GF-D8 (cell line): ENCODE measurements around the gene HEYL.
"Not testable (repeated sequence)": the region's sequence is repeated elsewhere in the genome, so short reads cannot be mapped to it uniquely, and the experiment has no call there.

ENCODE experiments used
- DNase-seq: peaks from one replicate; lab custom pipeline; 2025; lab: John Stamatoyannopoulos, UW

The HEYL gene

DNA sequence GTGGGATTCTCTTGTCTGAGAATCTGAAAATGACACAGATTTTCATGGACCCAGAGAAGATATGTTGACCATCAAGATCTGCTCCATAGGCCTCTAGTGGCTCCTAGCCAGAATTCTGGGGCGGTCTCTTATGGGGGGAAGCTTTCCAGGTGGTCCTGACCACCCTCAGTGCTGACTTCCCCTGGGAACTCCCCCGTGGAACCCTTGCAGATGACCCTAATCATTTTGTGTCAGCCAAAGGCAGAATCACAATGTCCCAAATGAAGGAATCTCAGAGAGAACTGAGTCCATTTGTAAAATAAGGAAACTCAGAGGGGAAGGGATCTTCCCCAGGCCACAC lies 3.6 kb downstream of the HEYL start:
- DNase-seq = no peak

DNA sequence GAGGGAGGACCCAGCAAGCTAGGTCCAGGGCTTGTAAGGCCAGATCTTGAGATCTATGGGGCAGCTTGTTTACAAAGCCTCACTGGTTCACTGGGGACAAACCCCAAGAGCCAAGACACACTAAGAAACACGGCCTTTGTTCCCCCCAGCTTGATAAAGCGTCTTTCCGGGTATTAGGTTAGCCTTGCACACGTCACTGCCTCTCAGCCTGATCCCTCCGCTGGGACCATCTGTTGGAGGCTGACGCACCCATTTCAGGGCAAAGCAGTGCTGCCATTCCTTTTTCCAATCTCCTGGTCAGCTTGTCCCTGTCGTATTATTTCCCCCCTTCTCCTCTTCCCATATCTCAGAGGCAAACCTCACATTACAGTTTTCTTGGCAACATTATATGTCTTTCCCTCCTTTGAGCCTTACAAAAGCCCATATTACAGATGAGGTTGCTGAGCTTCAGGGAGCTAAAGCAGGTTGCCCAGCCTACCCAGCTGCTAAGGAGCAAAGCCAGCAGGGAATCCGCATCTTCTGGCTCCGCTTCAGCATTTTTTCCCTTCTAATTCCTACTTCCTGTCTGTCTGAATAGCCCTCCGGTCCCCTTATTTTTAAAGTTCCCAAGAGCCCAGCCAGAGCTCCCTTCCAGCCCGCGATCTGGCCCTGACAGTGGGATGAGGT lies 4.1 kb downstream of the HEYL start:
- DNase-seq = no peak

DNA sequence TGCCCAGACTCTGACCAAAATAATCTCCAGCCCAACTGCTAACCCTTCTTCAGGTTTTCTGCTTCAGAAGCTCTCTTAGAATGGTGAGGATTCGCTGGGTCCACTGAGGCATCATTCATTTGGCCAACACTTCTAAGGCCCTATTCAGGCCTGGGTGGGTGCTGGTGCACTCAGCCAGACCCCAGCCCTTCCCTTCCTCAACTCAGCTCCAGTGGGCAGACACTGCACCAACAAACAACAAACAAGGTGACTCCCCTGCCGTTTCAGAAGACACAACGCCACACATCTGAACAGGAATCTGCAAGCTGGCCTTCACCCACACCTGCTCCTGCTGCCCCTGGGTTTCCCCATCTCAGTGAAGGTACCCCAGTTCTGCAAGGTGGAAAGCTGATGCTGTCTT lies 6.0 kb downstream of the HEYL start:
- no peak for DNase-seq

DNA sequence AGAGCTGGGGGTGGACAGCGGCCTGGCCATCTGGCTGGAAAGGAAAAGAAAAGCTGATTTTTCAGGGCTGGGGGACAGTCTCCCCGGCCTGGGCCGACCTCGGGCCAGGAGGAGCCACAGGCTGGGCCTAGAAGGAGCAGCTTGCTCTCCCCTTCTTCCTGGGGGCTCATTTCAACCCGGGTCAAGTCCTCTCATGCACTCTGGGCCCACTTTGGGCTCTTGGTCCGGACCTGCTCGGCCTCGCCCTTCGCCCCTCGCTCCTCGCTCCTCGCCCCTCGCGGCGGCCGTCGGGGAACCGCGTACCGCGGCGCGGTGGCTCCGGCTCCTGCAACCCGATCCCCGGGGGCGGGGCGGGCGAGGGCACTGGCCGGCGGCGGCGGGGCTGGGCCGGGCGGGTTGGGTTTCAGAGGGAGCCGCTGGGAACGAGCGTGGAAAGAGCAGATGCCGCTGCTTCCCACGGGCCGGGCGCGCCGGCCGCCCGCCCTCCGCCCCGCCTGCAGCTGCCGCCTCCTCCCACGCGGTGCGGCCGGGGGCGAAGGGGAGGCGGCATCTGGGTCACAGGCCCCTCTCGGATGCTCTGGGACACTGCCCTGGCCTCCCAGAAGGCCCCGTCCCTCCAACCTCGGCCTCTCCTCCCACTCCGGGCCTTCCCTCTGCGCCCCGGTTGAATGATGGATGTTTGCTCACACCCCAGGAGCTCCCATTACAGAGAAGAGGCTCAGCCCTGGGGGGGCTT lies 6.6 kb downstream of the HEYL start:
- no peak for DNase-seq

DNA sequence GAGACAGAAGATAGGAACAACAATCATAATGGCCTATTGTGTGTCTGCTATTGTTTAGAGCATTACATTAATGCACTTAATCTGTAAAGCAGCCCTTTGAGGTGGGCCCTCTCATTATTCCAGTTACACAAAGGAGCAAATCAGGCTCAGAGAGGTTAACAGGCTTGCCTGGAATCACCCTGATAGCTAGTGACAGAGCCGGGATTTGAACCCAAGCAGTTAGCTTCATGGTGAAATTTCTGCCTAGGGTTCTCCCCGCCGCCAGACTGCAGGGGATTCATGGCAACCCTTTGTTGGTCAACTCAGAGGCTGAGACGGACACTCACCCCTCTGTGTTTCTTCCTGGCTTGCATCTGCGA lies 7.1 kb downstream of the HEYL start:
- DNase-seq = no peak

DNA sequence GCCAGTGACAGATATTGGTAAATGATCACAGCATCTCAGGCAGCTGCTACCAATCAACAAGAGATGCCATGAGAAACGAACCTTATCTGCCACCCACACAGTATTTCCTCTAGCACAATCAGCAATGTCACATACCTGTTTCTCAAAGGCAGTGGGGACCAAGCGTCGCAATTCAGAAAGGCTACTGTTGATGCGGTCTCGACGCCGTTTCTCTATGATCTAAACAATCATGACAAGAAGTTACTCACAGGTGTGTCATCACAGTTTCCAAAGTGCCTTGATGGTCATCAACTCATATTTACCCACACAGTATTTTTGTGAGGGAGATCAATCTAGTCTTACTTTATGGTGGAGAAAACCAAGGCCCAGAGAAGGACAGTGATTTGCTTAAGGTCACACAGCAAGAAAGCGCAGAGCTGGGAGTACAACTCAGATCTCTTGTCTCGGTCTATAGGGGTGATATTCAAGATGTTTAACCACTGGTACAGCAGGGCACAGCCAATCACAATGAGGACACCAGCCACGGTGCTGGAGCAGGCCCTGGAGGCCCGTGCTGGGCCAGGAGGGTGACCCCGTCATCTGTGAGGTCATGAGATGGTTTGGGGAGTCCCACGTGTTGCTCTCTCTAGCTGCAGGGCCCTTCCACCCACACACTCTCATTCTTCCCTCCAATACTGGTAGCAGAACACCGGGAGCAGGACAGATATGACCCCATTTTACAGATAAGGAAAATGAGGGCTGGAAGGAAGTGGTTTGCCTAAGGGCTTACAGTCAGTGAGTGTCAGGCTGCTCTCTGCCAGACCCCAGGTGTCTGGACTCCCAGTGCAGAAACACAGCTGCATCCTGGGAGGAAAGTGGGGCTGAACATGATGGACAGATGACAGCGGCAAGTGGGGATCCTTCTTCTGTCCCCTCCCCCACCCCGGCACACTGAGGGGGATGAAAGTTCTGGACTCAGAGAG lies 7.8 kb downstream of the HEYL start:
- DNase-seq = no peak

DNA sequence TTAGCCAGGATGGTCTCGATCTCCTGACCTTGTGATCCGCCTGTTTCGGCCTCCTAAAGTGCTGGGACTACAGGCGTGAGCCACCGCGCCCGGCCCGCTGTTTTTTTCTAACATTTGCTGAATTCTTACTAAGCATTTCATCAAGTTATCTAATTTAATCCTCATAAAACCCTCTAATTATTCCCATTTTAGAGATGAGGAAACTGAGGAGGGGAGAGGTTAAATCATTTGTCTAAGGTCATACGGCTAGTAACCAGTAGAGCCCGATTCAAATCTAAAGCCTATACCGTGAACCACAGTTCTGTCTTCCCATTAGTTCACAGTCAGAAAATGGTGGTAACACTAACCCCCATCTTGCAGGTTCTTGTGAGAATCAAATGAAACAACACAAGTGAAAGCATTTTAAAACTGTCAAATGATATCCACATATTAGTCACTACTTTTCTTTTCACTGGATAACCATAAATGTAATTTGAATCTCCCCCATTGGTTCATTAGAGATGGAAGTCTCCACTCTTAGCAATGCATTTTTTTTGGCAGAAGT lies 10.6 kb downstream of the HEYL start:
- DNase-seq = no peak

DNA sequence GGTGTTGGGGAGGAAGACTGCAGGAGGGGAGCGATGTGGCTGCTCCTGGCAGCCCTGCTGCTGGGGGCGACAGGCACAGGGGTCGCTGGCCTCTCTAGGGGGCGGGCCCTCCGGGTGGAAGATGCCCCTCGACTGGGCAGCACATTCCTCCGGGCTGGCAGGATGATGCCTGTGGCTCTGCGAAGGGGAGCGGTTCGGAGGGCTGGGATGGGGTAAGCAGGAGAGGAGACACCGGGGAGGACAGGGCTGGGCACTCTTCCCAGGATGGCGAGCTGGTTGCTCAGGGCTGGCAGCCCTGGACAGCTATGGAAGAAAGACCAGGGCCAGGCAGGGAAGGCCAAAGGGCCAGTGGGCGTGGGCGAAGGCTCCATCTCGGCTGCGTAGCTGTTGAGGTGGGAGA lies 12.8 kb downstream of the HEYL start:
- no peak for DNase-seq

DNA sequence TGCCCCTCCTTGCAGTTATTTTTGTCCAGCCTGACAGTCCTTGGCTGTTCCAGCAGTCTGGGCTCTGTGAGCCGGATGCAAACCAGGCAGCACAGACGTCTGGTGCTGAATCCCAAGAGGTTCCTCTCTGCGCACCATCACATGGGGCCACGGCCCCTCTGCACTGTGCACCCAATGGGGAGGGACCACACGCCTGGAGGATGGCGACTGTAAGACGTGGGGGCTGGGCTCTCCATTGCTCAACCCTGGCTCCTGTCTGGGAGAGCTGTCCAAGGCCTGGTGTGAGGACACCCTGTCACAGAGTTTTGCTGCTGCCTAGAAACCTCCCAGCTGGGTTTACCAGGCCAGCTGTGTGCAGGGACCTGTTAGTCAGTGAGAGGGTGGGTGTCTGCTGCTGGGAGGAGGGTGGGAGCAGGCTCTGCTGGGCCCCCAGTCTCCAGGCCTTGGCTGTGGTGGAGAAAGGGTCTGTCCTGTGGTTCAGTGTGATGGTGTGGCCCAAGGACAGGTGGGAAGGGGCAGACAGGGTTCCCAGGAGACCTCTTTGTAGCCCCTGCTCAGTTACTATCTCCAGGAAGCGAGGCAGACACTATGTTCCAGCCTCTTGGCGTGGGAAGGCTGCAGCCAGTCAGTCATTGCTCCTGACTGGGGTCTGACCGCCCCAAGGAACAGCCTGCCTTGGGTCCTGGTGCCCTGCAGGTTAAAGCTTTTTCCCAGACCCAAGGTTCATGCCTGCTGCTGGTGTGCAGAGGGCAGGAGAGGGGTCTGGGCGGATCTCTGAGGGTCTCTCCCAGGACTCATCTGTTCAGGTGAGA lies 13.8 kb downstream of the HEYL start:
- DNase-seq = no peak

DNA sequence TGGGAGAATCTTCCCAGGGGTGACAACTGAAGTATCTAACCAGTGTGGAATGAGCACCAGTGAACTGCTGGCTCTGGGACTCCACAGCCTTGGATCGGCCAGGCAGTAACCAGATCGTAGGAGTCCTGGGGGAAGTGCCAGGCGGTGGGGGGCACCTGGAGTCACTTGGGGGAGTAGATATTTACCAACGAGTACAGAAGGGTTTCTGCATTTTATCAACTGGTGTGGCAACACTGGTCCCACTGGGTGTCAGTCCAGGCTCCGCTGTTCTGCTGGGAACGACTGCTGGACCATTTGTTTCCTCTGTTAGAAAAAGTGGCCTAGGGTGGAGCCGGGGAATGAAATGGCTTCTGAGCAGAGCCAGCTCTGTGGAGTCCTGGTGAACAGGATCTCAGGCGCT lies 14.4 kb downstream of the HEYL start:
- DNase-seq = no peak

DNA sequence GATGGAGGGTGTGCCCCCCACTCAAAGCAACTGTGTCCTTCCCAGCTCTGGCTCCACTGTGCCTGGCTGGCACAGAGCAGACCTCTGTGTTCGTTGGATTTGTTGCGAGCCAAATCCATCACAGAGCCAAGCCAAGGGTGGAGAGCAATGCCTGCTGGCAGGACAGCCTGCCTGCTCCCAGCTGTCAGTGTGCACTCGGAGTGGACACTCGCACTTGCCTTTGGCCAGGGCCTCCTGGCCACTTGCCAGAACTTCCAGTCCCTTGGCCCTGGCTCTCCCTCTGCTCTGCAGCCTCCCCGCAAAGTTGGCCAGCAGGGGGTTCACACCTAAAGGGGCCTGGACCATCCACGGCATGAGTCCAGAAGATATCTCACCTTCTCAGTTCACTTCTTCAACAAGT lies 16.4 kb downstream of the HEYL start:
- no peak for DNase-seq

DNA sequence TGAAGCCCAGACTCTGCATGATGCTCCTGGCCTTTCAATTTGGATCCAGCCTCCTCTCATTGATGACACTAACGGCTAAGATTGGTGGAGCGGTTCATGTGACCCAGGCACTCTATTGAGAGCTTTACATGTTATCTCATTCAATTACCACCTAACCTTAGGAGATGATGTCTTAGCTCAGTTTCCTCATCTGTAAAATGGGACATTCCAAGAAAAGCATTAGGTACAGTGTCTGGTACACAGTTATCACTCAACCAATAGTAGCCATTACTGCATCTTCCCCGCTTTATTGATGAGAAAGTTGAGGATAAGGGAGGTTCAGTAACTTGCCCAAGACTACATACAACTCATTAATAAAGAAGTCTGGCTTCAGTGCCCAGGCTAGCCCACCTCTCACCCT lies 17.0 kb downstream of the HEYL start:
- no peak for DNase-seq

DNA sequence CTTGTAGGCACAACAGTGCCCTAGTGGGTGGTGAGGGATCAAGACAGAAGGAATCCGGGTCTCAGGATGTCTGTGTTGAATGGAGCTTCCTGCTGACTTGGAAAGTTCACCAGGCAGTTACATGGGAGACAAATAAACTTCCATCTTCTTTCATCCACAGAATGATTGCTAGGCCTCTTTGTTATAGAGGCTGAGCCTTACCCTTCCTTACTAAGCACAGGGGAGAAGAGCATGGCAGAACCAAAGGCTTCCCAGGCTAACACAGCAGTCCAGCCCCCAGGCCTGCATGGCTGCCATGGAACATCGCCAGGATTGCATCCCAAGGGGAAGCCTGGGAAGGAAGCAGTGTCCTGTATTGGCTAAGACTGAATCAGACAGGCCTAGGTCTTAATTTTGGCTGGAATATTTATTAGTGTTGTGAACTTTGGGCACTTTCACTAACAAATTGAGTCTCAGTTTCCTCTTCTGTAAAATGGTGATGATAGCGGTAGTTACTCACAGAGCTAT lies 18.7 kb downstream of the HEYL start:
- DNase-seq = no peak

DNA sequence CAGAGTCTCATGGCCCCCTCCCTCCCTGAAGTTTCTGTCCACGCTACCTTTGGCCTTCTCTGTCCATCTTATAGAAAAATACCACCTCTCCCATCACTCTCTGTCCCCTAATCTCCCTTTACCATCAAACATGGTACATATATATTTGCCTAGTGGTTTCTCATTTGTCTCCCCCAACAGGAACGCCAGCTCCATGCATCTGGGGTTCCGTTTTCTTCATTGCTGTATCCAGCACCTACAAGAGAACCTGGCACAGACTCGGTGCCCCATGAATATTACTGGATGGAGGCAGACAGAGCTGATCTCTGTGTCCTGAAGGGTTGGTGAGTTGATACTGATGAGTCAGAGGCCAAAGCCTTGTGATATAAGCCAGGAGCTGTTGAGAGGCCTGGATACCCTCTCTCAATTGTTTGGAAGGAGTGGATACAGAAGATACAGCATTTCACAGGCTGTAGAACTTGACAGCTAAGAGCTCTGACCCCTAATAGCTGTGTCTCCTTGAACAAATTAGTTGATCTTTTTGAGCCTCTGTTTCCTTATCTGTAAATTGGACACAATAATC lies 21.9 kb downstream of the HEYL start:
- no peak for DNase-seq

DNA sequence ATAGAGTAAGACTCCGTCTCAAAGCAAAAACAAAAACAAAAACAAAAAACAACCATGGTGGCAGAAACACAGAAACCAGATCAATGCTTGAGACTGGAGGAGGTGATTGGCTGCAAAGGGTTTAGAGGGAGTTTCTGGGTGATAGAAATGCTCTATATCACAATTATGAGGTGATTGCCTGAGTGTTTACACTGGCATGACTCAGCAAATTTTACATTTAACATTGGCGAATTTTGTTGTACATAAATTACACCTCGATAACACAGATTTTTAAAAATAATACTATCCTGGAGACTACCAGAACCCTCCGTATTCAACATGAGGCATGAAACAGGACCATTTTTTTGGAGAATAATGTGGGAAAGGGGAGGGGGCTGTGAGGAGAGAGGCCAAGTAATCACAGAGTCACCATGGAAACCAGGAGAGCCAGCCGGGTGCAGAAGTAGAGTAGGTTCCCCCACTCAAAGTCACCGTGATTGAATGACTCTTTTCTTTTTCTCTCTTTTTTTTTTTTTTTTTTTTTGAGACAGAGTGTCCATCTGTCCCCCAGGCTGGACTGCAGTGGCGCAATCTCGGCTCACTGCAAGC lies 24.3 kb downstream of the HEYL start:
- no peak for DNase-seq

DNA sequence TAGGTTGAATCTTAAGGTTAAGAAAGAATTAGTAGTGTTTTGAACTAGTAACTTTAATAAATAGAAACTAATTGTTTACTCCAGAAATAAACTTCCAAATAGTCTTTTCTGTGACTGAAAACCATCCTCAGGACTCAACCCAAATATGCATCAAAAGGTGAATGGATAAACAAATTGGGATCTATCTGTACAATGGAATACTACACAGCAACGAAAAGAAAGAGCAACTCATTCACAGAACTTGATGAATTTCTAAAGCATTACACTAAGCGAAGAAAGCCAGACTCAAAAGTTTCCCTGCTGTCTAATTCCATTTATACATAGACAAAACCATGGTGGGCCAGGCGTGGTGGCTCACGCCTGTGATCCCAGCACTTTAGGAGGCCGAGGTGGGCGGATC lies 25.0 kb downstream of the HEYL start:
- no peak for DNase-seq

DNA sequence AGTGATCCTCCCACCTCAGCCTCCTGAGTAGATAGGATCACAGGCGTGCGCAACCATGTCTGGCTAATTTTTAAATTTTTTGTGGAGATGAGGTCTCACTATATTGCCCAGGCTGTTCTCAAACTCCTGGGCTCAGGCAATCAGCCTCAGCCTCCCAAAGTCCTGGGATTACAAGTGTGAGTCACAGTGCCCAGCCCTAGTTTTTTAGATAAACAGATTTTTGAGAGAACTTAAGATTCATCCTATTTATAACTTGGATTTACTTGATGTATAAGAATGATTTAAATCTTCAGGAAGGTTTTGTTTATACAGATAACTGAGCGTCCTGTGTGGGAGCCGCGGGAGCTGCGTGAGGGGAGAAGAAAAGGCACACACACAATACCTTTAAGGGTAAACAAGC lies 26.2 kb downstream of the HEYL start:
- DNase-seq = no peak

DNA sequence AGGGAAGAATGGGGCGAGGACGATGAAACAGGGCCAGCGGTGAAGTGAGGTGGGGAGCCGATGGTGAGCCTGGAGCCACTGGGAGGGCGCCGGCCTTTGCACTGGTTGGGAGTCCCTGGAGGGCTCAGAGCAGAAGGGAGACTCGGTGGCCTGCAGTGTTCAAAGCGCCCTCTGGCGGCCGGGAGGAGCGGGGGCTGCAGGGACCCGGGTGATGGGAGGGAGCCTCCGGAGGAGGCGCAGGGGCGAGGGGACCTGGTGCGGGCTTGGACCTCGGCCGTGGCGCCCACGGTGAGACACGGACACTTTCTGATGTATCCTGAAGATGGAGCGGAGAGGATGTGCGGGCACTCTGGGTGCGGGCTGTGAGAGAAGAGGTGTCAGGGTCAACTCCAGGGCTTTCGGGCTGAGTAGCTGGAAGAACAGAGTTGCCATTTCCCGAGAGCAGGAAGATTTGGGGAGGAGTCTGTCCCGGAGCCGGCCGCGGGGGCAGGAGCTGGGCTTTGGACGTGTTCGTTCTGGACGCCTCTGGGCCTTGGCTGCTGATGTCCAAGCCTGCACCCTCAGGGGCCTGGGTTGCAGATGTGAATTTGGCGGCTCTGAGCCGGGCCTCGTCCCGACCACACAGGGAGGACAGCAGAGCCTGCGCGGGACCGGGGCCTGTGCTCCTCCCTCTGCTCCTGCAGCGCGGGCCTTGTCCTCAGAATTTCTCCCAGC lies 29.7 kb downstream of the HEYL start:
- DNase-seq = no peak

DNA sequence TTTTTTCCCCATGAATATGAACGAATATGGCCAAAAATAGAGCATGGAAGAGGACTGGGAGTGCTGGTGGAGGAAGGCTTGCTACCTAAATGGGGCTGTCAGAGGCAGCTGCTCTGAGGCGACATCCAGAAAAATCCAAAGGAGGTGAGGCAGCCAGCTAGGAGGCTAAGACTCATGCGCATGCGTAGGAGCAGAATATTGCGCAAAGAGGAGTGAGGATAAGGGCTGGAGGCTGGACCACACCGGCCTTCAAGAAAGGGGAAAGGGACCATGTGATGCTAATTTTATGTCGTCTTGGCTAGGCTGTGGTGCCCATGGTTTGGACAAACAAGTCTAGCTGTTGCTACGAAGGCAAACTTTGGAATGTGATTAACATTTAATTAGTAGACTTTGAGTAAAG lies 30.5 kb downstream of the HEYL start:
- no peak for DNase-seq

DNA sequence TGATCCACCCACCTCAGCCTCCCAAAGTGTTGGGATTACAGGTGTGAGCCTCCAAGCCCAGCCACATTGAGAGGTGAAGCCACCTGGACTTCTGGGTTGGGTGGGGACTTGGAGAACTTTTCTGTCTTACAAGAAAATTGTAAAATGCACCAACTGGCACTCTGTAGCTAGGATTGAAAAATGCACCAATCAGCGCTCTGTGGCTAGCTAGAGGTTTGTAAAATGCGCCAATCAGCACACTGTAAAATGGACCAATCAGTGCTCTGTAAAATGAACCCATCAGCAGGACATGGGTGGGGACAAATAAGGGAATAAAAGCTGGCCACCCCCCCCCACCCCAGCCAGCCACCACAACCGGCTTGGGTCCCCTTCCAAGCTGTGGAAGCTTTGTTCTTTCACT lies 35.8 kb downstream of the HEYL start:
- not testable (repeated sequence) for DNase-seq
